SK-N-MC (cell line): ENCODE measurements around the gene RTN4R.
"Not testable (repeated sequence)": the region's sequence is repeated elsewhere in the genome, so short reads cannot be mapped to it uniquely, and the experiment has no call there.

ENCODE experiments used
- DNase-seq: peaks from one replicate; pipeline ENCODE4 v3.0.0-alpha.2; 2011; ENCODE audit warnings: low read depth, low spot score
- H3K27ac ChIP-seq: fragments of 200-600 bp; sonication (generic); 2 replicates; pipeline ENCODE4 v1.5.1; 2016; ENCODE audit warnings: mixed run types
- H3K36me3 ChIP-seq: fragments of 200-600 bp; sonication (generic); 2 replicates; pipeline ENCODE4 v1.6.1; 2017; ENCODE audit warnings: antibody characterized with exemption, low read length, mixed read lengths; ENCODE audit not compliant: insufficient read depth
- H3K4me3 ChIP-seq: fragments of 200-600 bp; sonication (generic); 2 replicates; pipeline ENCODE4 v1.5.1; 2016
- H3K9ac ChIP-seq: fragments of 200-600 bp; sonication (generic); 2 replicates; pipeline ENCODE4 v1.8.0; 2017; ENCODE audit warnings: mixed run types, mixed read lengths; ENCODE audit not compliant: insufficient read length
- H3K9me3 ChIP-seq: fragments of 200-600 bp; sonication (generic); 2 replicates; pipeline ENCODE4 v1.6.1; 2017; ENCODE audit warnings: low read depth, mild to moderate bottlenecking, antibody characterized with exemption, low read length, moderate library complexity, mixed read lengths
- EZH2 ChIP-seq: fragments of 200-600 bp; sonication (generic); IDR thresholded peaks from one replicate; pipeline ENCODE4 v1.6.1; 2017; ENCODE audit warnings: antibody characterized with exemption
- FOXP2 ChIP-seq: optimal IDR thresholded peaks from 2 replicates; pipeline ENCODE3; 2011; ENCODE audit warnings: mild to moderate bottlenecking, moderate library complexity; ENCODE audit not compliant: insufficient read depth; ENCODE audit errors: extremely low read length, control extremely low read depth
- POLR2AphosphoS5 ChIP-seq: IDR thresholded peaks from 2 replicates; pipeline ENCODE4 v1.6.1; 2012; ENCODE audit warnings: mild to moderate bottlenecking, low read depth, low read length, borderline replicate concordance

Gene RTN4R

GRCh38 chr22:20268279-20269012 lies at the start of gene RTN4R:
RTN4R (minus strand) TSS chr22:20268318; CDS start chr22:20268092, 226 bp downstream.
- no peak within 1 kb of the TSS for H3K27ac ChIP-seq
- DNase-seq = no peak
- H3K9ac ChIP-seq = peak within 1 kb of the TSS; percentile 75

GRCh38 chr22:20317402-20318042 lies 49.4 kb upstream of the RTN4R start:
- not testable (repeated sequence) for H3K36me3 ChIP-seq, H3K9ac ChIP-seq, H3K4me3 ChIP-seq, H3K27ac ChIP-seq, DNase-seq, H3K9me3 ChIP-seq

More at GRCh38 chr22:20268279-20269012, at the start of gene RTN4R:
- Histone ChIP-seq H3K4me3 (peak within 1 kb of the TSS; percentile 81), H3K36me3 (no peaks in the 10 kb centered on the region), H3K9me3 (no peaks in the 10 kb centered on the region)
- no peak for TF ChIP-seq EZH2
- TF ChIP-seq FOXP2 = no peak
- TF ChIP-seq POLR2AphosphoS5 = no peak

- Histone ChIP-seq H3K9me3 (no peaks in the 10 kb centered on the region), H3K27ac (no peak overlapping the region), H3K9ac (no peak overlapping the region), H3K36me3 (no peaks in the 10 kb centered on the region), H3K4me3 (no peak overlapping the region)
- DNase-seq = no peak
- no peak for TF ChIP-seq EZH2
- TF ChIP-seq POLR2AphosphoS5 = no peak
- TF ChIP-seq FOXP2 = no peak
These were observed 48.8 kb upstream of the RTN4R start for GRCh38 chr22:20316844-20317401.

- Histone ChIP-seq H3K9me3 (no peaks in the 10 kb centered on the region), H3K27ac (no peak overlapping the region), H3K36me3 (no peaks in the 10 kb centered on the region), H3K4me3 (no peak overlapping the region), H3K9ac (no peak overlapping the region)
- TF ChIP-seq FOXP2 = no peak
- TF ChIP-seq EZH2 = no peak
- no peak for TF ChIP-seq POLR2AphosphoS5
- DNase-seq = no peak
These were observed 48.2 kb upstream of the RTN4R start for GRCh38 chr22:20316217-20316843.

GRCh38 chr22:20315337-20316216 lies 47.5 kb upstream of the RTN4R start:
- no peak overlapping the region for H3K9ac ChIP-seq
- no peak overlapping the region for H3K4me3 ChIP-seq
- DNase-seq = no peak
- TF ChIP-seq POLR2AphosphoS5 (no peak), FOXP2 (no peak), EZH2 (no peak)
- H3K9me3 ChIP-seq = no peaks in the 10 kb centered on the region
- H3K27ac ChIP-seq = no peak overlapping the region
- no peaks in the 10 kb centered on the region for H3K36me3 ChIP-seq

- H3K4me3 ChIP-seq, H3K27ac ChIP-seq, H3K36me3 ChIP-seq, H3K9me3 ChIP-seq, DNase-seq, H3K9ac ChIP-seq: not testable (repeated sequence)
These were observed 46.7 kb upstream of the RTN4R start for GRCh38 chr22:20314741-20315336.

- H3K9me3 ChIP-seq, H3K27ac ChIP-seq, H3K36me3 ChIP-seq, H3K4me3 ChIP-seq, H3K9ac ChIP-seq, DNase-seq: not testable (repeated sequence)
These were observed 46.1 kb upstream of the RTN4R start for GRCh38 chr22:20314206-20314605.

GRCh38 chr22:20313306-20314077 lies 45.4 kb upstream of the RTN4R start:
- not testable (repeated sequence) for H3K36me3 ChIP-seq, H3K9ac ChIP-seq, DNase-seq, H3K4me3 ChIP-seq, H3K9me3 ChIP-seq, H3K27ac ChIP-seq
